Epithelial cell of proximal tubule (primary cell): ENCODE measurements around the gene CAMTA1. TPM values are rescaled to one million over a fixed set of nuclear protein-coding genes. Genes with fewer than 3 reads are reported as not detected.

Experiments
- DNase-seq: peaks from one replicate; pipeline ENCODE4 v3.0.0-alpha.2; 2011; ENCODE audit warnings: low read depth
- H3K4me3 ChIP-seq: 2 replicates; pipeline ENCODE4 v1.5.1; 2011; ENCODE audit warnings: low read depth, mild to moderate bottlenecking, low read length
- CTCF ChIP-seq: conservative IDR thresholded peaks from 2 replicates; pipeline ENCODE4 v1.5.1; 2012; ENCODE audit warnings: low read depth, mild to moderate bottlenecking, low read length
- total RNA-seq: library from RNA; depleted of rRNA; stranded (reverse); fragments of >200 nt; gene quantifications from 2 replicates; pipeline ENCODE4 v1.2.3, GENCODE V29; 2015

Gene CAMTA1
- total RNA-seq, 1 donor from 2014 or later = 79.2 TPM

DNA sequence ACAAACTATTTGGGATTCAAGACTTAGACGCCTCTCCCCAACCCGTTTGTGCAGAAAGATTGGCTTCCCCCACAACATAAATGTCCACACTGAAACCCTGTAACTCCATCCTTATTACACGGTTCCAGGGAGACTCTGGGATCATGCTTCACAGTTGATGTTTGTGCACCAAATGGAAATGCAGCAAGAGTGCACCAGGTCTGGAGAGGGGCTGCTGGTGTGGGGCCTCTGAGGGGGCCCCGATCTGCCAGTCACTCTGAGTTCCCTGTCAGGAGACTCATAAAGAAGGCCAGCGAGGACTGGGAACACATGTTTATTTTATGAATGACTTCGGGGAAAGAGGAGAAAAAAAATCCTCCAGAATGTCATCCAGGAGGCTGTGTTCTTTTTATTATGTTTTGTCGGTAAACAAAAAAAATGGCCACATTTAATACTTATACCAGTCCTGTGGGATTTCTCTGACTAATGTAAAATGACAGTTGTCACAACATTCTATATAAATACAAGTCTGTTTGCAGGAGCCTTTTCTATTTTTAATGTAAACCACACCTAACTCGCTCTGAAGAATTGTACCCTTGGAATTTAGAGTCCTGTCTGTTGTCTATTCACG is 546.8 kb downstream of the CAMTA1 start:
- no peak for TF ChIP-seq CTCF
- no peak overlapping the region for H3K4me3 ChIP-seq
- DNase-seq = no peak

- DNase-seq = no peak
- H3K4me3 ChIP-seq = no peak overlapping the region
- TF ChIP-seq CTCF = no peak
Measured at GRCh38 chr1:7333094-7333493, 547.8 kb downstream of the CAMTA1 start.

DNA sequence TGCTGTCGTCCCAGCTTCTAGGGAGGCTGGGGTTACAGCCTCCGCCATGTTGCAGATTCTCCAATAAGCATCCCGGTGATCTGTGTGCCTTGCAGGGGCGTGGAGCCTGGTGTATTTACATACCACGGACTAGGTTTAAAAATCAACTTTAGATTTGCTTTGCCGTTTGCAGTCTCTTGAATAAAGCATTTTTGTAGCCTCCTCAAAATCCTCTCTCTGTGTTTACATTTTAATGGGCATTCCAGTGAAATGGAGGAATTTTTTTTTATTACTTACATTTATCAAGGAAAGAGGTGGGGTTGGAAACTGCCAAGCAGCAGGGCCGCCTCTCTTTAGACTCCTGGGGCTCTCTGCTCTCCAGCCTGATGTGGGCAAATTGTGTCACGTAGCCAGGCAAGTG is 548.4 kb downstream of the CAMTA1 start:
- no peak overlapping the region for H3K4me3 ChIP-seq
- TF ChIP-seq CTCF = no peak
- no peak for DNase-seq

GRCh38 chr1:7334475-7335035 is 549.3 kb downstream of the CAMTA1 start:
- no peak for TF ChIP-seq CTCF
- peak; percentile 74 for DNase-seq
- no peak overlapping the region for H3K4me3 ChIP-seq

DNA sequence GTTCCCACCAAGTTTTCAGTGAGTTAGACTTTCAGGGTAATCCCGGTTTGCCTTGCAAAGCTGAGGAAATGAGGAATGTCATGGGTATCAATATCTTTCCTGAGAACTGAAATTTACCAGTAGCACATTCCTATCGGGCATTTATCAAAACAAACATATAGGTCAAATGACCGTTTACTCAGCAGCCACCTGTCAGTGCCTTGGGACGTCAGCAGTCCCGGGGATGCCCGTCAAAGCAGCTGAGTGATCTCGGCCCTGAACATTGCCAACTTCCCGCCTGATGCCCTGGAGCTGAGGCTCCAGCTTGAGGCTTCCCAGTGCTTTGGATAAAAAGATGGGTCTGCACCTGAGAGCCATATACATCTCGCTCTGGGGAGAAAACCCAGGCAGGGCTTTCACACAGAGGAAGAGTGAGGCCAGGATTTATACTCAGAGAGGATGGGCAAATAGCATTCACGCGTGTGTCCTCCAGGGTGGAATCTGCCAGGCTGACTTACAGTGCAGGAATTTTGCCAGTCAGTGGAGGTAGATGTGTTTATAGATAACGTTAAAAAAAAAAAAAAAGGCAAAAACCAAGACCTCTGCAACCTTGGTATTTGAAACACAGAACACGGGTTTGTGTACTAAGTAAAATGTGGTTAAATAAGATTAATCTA is 550.1 kb downstream of the CAMTA1 start:
- peak; percentile 1 for DNase-seq
- no peak for TF ChIP-seq CTCF
- H3K4me3 ChIP-seq = no peak overlapping the region

DNA sequence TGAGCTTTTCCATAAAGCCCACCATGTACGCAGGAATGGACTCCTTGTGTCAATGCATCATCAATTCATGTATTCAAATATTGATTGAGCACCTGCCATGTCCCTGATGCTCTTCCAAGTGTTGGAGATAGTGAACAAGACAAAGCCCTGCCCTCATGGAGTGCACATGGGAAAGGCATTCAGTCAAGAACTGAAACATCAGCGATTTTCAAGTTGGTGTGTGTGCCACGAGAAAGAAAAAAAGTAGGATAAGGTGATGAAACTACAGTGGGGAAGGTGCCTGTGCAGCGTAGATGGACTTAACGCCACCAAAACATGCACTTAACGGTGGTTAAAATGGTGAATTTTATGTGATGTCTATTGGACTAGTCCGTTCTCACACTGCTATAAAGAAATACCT is 553.2 kb downstream of the CAMTA1 start:
- DNase-seq = no peak
- H3K4me3 ChIP-seq = no peak overlapping the region

More for the DNA sequence above, 553.2 kb downstream of the CAMTA1 start:
- no peak for TF ChIP-seq CTCF
